Stimulated activated CD4-positive, alpha-beta T cell treated with anti-CD3 and anti-CD28 coated beads, Interleukin-2, amount 100 ng/mL, for 24 hours (primary cell): ENCODE measurements around the gene CFAP97D2.
A peak's percentile ranks its signal among the peaks of the same experiment; 100 is the strongest.
"Not testable (repeated sequence)": the region's sequence is repeated elsewhere in the genome, so short reads cannot be mapped to it uniquely, and the experiment has no call there.

Experiments used
- DNase-seq, 2 donors: peaks; one replicate each; pipeline ENCODE4 v3.0.0-alpha.2; 2020

The CFAP97D2 gene

GRCh38 chr13:114143806-114144605 lies 35.1 kb upstream of the CFAP97D2 start:
- DNase-seq, result peak; percentile 51 to 59

GRCh38 chr13:114144606-114145244 lies 34.3 kb upstream of the CFAP97D2 start:
- peak in 1 of 2 donors; percentile 17 for DNase-seq

GRCh38 chr13:114145256-114145655 lies 33.8 kb upstream of the CFAP97D2 start:
- peak in 1 of 2 donors; percentile 16 for DNase-seq

- DNase-seq, result peak in 1 of 2 donors; percentile 16
Observed at GRCh38 chr13:114145722-114146121, 33.3 kb upstream of the CFAP97D2 start.

GRCh38 chr13:114146173-114146572 lies 32.9 kb upstream of the CFAP97D2 start:
- peak in 1 of 2 donors; percentile 13 for DNase-seq

- peak in 1 of 2 donors; percentile 19 for DNase-seq
Observed at GRCh38 chr13:114146629-114147028, 32.4 kb upstream of the CFAP97D2 start.

- peak in 1 of 2 donors; percentile 17 for DNase-seq
Observed at GRCh38 chr13:114147803-114148520, 31.1 kb upstream of the CFAP97D2 start.

GRCh38 chr13:114148521-114148855 lies 30.6 kb upstream of the CFAP97D2 start:
- peak; percentile 74 to 75 for DNase-seq

- DNase-seq, result not testable (repeated sequence)
Observed at GRCh38 chr13:114148886-114149285, 30.2 kb upstream of the CFAP97D2 start.

- DNase-seq, result peak in 1 of 2 donors; percentile 16
Observed at GRCh38 chr13:114149774-114150740, 29.0 kb upstream of the CFAP97D2 start.

- DNase-seq, result no peak
Observed at GRCh38 chr13:114151031-114151430, 28.0 kb upstream of the CFAP97D2 start.

- DNase-seq, result peak; percentile 17 to 56
Observed at GRCh38 chr13:114151565-114152284, 27.3 kb upstream of the CFAP97D2 start.

GRCh38 chr13:114152285-114152645 lies 26.8 kb upstream of the CFAP97D2 start:
- DNase-seq, result peak in 1 of 2 donors; percentile 17

GRCh38 chr13:114152831-114153371 lies 26.2 kb upstream of the CFAP97D2 start:
- DNase-seq, result peak in 1 of 2 donors; percentile 16

- DNase-seq, result no peak
Observed at GRCh38 chr13:114153485-114154080, 25.5 kb upstream of the CFAP97D2 start.

GRCh38 chr13:114154476-114154875 lies 24.6 kb upstream of the CFAP97D2 start:
- DNase-seq, result peak in 1 of 2 donors; percentile 17

GRCh38 chr13:114155320-114155719 lies 23.7 kb upstream of the CFAP97D2 start:
- DNase-seq, result peak in 1 of 2 donors; percentile 16

- DNase-seq, result no peak
Observed at GRCh38 chr13:114155926-114156883, 22.9 kb upstream of the CFAP97D2 start.

- DNase-seq, result no peak
Observed at GRCh38 chr13:114157869-114158495, 21.1 kb upstream of the CFAP97D2 start.
